Ishikawa (cell line): ENCODE data around the gene CSPG5.
A peak's percentile ranks its signal among the peaks of the same experiment; 100 is the strongest.

Source experiments
- CEBPB ChIP-seq: IDR thresholded peaks from 2 replicates; pipeline ENCODE4 v1.6.1; 2012
- CREB1 ChIP-seq: IDR thresholded peaks from 2 replicates; pipeline ENCODE4 v1.6.1; 2012; ENCODE audit warnings: low read depth
- EGR1 ChIP-seq: IDR thresholded peaks from 2 replicates; pipeline ENCODE4 v1.6.1; 2012
- EP300 ChIP-seq: IDR thresholded peaks from 2 replicates; pipeline ENCODE4 v1.6.1; 2012; ENCODE audit warnings: borderline replicate concordance
- FOXM1 ChIP-seq: IDR thresholded peaks from 2 replicates; pipeline ENCODE4 v1.6.1; 2012; ENCODE audit warnings: low read depth, borderline replicate concordance
- NFIC ChIP-seq: IDR thresholded peaks from 2 replicates; pipeline ENCODE4 v1.6.1; 2012
- RAD21 ChIP-seq: IDR thresholded peaks from 2 replicates; pipeline ENCODE4 v1.6.1; 2012; ENCODE audit warnings: low read depth
- TAF1 ChIP-seq: IDR thresholded peaks from 2 replicates; pipeline ENCODE4 v1.6.1; 2012; ENCODE audit warnings: low read depth, mild to moderate bottlenecking
- TCF12 ChIP-seq: IDR thresholded peaks from 2 replicates; pipeline ENCODE4 v1.6.1; 2012; ENCODE audit warnings: low read depth
- TEAD4 ChIP-seq: IDR thresholded peaks from 2 replicates; pipeline ENCODE4 v1.6.1; 2012
- YY1 ChIP-seq: IDR thresholded peaks from 2 replicates; pipeline ENCODE4 v1.6.1; 2012; ENCODE audit warnings: low read depth
- ZBTB7A ChIP-seq: IDR thresholded peaks from 2 replicates; pipeline ENCODE4 v1.6.1; 2012; ENCODE audit warnings: low read depth
- TF ChIP-seq, protein P1 (sequence below): IDR thresholded peaks from 2 replicates; pipeline ENCODE4 v1.6.1; 2012
- TF ChIP-seq, protein P2 (sequence below): IDR thresholded peaks from 2 replicates; pipeline ENCODE4 v1.6.1; 2012
- TF ChIP-seq, protein P3 (sequence below): IDR thresholded peaks from 2 replicates; pipeline ENCODE4 v1.6.1; 2012; ENCODE audit warnings: low read depth, mild to moderate bottlenecking

Gene CSPG5

DNA sequence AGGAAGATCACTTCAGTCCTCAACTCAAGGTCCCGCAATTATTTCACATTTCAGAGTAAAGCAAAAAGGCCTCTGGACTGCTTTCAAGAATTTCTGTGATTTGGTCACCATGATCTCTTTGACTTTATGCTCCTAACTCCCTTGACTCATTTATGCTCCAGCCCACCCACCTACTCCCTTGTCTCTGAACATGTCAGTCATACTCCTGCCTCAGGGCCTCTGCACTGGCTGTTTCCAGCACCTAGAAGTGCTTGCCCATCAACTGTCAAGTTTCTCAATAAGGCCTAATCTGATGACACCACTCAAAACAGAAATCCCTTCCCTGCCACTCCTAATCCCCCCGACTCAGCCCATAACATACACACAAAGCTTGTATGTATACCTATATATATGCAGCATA is 36.1 kb upstream of the CSPG5 start:
- TF ChIP-seq FOXM1 (no peak), CREB1 (no peak), ZBTB7A (no peak), YY1 (no peak), EP300 (no peak), TEAD4 (no peak), TCF12 (no peak), RAD21 (no peak), NFIC (no peak)
- TF ChIP-seq, protein P1, sequence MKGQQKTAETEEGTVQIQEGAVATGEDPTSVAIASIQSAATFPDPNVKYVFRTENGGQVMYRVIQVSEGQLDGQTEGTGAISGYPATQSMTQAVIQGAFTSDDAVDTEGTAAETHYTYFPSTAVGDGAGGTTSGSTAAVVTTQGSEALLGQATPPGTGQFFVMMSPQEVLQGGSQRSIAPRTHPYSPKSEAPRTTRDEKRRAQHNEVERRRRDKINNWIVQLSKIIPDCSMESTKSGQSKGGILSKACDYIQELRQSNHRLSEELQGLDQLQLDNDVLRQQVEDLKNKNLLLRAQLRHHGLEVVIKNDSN = no peak
- TF ChIP-seq, protein P2, sequence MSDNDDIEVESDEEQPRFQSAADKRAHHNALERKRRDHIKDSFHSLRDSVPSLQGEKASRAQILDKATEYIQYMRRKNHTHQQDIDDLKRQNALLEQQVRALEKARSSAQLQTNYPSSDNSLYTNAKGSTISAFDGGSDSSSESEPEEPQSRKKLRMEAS = no peak

DNA sequence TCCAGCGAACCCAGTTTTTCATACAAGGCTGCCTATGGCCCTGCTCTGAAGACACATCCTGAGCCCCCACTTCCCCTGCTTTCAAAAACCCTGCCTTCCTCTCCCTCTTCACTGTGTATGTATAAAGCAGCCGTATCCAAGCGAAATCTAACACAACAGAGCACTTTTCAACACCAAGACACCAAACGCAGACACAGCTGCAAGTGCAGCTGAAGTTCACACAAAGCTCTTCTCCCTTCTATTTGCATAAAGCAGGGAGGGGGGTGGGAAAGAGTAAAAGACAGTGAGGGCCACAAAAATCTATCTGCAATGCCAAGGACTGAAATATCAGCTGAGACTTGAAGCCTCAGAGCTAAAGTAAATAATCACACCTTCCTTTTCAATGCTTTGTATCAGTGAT is 35.1 kb upstream of the CSPG5 start:
- TF ChIP-seq TEAD4 = no peak

DNA sequence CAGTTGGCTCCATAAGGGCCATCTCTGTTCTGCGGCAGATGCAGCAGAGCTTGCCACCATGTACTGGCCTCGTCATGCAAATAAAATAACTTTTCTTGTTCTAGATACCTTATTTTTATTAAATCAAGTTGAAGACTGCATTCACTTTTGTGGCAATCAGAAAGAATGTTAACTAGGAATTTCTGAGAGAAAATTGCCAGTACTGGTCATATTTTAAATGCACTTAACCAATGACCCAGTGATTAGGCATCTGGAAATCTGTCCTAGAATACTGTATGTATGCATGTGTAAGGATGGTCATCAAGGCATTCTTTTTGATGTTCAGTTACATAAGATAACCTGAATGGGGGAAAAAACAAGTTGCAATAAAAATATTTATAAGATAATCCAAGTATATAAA is 34.2 kb upstream of the CSPG5 start:
- no peak for TF ChIP-seq TCF12
- TF ChIP-seq NFIC = no peak
- TF ChIP-seq RAD21 = no peak
- no peak for TF ChIP-seq YY1
- TF ChIP-seq, protein P3, sequence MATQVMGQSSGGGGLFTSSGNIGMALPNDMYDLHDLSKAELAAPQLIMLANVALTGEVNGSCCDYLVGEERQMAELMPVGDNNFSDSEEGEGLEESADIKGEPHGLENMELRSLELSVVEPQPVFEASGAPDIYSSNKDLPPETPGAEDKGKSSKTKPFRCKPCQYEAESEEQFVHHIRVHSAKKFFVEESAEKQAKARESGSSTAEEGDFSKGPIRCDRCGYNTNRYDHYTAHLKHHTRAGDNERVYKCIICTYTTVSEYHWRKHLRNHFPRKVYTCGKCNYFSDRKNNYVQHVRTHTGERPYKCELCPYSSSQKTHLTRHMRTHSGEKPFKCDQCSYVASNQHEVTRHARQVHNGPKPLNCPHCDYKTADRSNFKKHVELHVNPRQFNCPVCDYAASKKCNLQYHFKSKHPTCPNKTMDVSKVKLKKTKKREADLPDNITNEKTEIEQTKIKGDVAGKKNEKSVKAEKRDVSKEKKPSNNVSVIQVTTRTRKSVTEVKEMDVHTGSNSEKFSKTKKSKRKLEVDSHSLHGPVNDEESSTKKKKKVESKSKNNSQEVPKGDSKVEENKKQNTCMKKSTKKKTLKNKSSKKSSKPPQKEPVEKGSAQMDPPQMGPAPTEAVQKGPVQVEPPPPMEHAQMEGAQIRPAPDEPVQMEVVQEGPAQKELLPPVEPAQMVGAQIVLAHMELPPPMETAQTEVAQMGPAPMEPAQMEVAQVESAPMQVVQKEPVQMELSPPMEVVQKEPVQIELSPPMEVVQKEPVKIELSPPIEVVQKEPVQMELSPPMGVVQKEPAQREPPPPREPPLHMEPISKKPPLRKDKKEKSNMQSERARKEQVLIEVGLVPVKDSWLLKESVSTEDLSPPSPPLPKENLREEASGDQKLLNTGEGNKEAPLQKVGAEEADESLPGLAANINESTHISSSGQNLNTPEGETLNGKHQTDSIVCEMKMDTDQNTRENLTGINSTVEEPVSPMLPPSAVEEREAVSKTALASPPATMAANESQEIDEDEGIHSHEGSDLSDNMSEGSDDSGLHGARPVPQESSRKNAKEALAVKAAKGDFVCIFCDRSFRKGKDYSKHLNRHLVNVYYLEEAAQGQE = no peak
- TF ChIP-seq, protein P1 = no peak
- no peak for TF ChIP-seq CREB1
- no peak for TF ChIP-seq EGR1
- TF ChIP-seq TEAD4 = no peak
- no peak for TF ChIP-seq TAF1
- TF ChIP-seq CEBPB = no peak
- TF ChIP-seq ZBTB7A = no peak
- TF ChIP-seq, protein P2 = no peak
- TF ChIP-seq EP300 = no peak
- no peak for TF ChIP-seq FOXM1

DNA sequence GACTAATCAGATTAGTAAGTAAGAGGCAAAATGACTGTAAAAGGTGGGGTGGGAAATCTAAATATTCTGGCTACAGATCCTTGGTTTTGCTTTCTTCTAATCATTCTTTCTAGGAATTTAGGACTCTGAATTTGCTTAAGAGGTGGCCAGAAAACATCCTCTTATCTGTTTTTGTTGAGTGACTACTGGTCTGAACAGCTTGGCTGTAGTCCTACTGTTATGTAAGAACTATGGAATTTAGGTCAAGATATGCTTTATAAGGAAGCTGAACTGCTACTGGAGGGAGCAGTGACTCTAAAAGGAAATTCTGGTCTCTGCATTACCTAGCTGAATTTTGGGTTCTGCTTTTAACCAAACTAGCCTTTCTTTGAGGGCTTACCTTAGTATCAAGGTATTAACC is 33.5 kb upstream of the CSPG5 start:
- TF ChIP-seq FOXM1 = no peak
- TF ChIP-seq, protein P1 = no peak
- peak; percentile 40; the same call in 1 of the 2 replicates for TF ChIP-seq TEAD4
- no peak for TF ChIP-seq CREB1
- TF ChIP-seq YY1 = no peak
- TF ChIP-seq ZBTB7A = no peak
- no peak for TF ChIP-seq TCF12
- no peak for TF ChIP-seq RAD21
- TF ChIP-seq NFIC = peak; percentile 60
- TF ChIP-seq, protein P2 = no peak
- TF ChIP-seq EGR1 = no peak
- TF ChIP-seq EP300 = peak; percentile 12; the same call in 1 of the 2 replicates
- TF ChIP-seq TAF1 = no peak

DNA sequence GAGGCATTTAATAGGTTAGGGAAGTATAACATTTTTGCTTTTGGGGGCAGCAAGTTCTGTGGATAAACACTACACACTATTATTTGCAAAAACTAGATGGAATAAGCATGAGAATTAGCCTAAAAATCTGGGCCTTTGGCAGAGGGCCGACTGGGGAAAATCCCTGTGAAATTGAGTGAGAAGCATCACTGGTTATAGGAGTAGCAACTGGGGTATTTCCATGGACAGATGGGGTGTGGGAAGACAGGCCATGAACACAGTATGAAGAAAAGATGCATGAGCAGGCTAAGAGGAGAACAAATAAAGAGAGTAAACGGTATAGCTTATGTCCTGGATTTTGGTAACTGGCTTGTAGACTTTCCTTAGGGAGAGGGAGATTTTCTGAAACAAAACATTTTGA is 32.9 kb upstream of the CSPG5 start:
- TF ChIP-seq EP300 (no peak), RAD21 (no peak), ZBTB7A (no peak), TEAD4 (no peak), TCF12 (no peak), CEBPB (no peak), EGR1 (no peak), YY1 (no peak), NFIC (no peak), CREB1 (no peak), FOXM1 (no peak), TAF1 (no peak)
- TF ChIP-seq, protein P2 = no peak
- TF ChIP-seq, protein P1 = no peak
- TF ChIP-seq, protein P3 = no peak
